Measurements from ENCODE around the gene DNALI1. TPM values are rescaled to one million over a fixed set of nuclear protein-coding genes. Genes with fewer than 3 reads are reported as not detected.
"Not testable (repeated sequence)": the region's sequence is repeated elsewhere in the genome, so short reads cannot be mapped to it uniquely, and the experiment has no call there.

DNALI1 gene
- total and polyA plus RNA-seq, 10 of the 15 experiments (the other 5 are each of a cell fraction or from before 2014, with no cell fraction given): 0.03 to 0.13 (median 0.05) TPM; not detected in 7

DNA sequence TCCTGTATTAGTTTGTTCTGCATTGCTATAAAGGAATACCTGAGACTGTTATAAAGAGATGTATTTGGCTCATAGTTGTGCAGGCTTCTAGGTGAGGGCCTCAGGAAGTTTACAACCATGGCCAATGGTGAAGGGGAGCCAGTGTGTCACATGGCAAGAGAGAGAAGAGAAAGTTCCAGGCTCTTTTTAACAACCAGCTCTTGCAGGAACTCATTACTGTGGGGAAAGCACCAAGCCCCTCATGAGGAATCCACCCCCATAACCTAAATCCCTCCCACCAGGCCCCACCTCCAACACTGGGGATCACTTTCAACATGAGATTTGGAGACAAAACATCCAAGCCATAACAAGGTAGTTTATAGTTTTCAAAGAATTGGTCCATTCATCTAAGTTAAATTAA is 37.1 kb upstream of the DNALI1 start (continued):
- TF ChIP-seq, protein P1, sequence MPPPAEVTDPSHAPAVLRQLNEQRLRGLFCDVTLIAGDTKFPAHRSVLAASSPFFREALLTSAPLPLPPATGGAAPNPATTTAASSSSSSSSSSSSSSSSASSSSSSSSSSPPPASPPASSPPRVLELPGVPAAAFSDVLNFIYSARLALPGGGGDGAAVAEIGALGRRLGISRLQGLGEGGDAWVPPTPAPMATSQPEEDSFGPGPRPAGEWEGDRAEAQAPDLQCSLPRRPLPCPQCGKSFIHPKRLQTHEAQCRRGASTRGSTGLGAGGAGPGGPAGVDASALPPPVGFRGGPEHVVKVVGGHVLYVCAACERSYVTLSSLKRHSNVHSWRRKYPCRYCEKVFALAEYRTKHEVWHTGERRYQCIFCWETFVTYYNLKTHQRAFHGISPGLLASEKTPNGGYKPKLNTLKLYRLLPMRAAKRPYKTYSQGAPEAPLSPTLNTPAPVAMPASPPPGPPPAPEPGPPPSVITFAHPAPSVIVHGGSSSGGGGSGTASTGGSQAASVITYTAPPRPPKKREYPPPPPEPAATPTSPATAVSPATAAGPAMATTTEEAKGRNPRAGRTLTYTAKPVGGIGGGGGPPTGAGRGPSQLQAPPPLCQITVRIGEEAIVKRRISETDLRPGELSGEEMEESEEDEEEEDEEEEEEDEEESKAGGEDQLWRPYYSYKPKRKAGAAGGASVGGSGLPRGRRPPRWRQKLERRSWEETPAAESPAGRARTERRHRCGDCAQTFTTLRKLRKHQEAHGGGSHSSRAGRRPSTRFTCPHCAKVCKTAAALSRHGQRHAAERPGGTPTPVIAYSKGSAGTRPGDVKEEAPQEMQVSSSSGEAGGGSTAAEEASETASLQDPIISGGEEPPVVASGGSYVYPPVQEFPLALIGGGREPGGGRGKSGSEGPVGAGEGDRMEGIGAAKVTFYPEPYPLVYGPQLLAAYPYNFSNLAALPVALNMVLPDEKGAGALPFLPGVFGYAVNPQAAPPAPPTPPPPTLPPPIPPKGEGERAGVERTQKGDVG (CRISPR knock-in tag; IDR thresholded peaks at IDR 0.05): no peak
- TF ChIP-seq CHD4 (IDR thresholded peaks at IDR 0.05): no peak

DNA sequence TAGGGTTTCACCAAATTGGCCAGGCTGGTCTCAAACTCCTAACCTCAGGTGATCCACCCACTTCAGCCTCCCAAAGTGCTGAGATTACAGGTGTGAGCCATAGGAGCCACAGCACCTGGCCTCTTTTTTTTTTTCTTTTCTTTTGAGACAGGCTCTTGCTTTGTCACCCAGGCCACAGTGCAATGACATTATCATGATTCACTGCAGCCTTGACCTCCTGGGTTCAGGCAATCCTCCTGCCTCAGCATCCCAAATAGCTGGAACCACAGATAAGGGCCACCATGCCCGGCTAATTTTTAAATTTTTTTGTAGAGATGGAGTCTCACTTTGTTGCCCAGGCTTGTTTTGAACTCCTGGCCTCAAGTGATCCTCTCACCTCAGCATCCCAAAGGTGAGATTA is 26.9 kb upstream of the DNALI1 start:
- H3K4me3 ChIP-seq; H3K9me3 ChIP-seq (replicated peaks; ENCODE audit: control insufficient read depth, insufficient read depth, low read length); H2AFZ ChIP-seq (ENCODE audit: control insufficient read depth, low read depth, low read length); H3K27me3 ChIP-seq (replicated peaks in 1 of 2; ENCODE audit: control insufficient read depth in 2 of 2, insufficient read depth in 2 of 2, low read length in 1 of 2); intact Hi-C loops (cut with micrococcal nuclease; ENCODE audit: unreplicated experiment); H3K4me2 ChIP-seq (ENCODE audit: control insufficient read depth, insufficient read depth); DNase-seq (ENCODE audit: low read depth, low spot score); H3K4me1 ChIP-seq (ENCODE audit: control insufficient read depth, insufficient read depth, low read length); H3K36me3 ChIP-seq (ENCODE audit: control insufficient read depth in 2 of 2, insufficient read depth in 2 of 2, low read length in 1 of 2); BruUV-seq (replicated peaks); ATAC-seq; H3K27ac ChIP-seq (ENCODE audit: control insufficient read depth, insufficient read depth); H3K9ac ChIP-seq (ENCODE audit: control insufficient read depth, insufficient read depth, low read length); RAD21 ChIA-PET (ENCODE audit: unreplicated experiment); H4K20me1 ChIP-seq (ENCODE audit: control insufficient read depth, insufficient read depth); H3K79me2 ChIP-seq (ENCODE audit: control insufficient read depth, insufficient read depth, low read length); CTCF ChIA-PET; SMC1A ChIA-PET (ENCODE audit: uncharacterized antibody, unreplicated experiment); in situ Hi-C loops (cut with MboI); FAIRE-seq: not testable (repeated sequence)
- POLR2A ChIA-PET: interaction anchor here (0.7 kb wide), 2 partner anchors 10 to 55 kb away, joined by 3 to 4 read pairs; partner anchors contain the start of gene ZC3H12A
- WGBS (ENCODE audit: insufficient coverage, insufficient replicate concordance, low lambda C conversion rate, missing lambda C conversion rate): 71% methylated on average over 1 of the region's 1 CpG

DNA sequence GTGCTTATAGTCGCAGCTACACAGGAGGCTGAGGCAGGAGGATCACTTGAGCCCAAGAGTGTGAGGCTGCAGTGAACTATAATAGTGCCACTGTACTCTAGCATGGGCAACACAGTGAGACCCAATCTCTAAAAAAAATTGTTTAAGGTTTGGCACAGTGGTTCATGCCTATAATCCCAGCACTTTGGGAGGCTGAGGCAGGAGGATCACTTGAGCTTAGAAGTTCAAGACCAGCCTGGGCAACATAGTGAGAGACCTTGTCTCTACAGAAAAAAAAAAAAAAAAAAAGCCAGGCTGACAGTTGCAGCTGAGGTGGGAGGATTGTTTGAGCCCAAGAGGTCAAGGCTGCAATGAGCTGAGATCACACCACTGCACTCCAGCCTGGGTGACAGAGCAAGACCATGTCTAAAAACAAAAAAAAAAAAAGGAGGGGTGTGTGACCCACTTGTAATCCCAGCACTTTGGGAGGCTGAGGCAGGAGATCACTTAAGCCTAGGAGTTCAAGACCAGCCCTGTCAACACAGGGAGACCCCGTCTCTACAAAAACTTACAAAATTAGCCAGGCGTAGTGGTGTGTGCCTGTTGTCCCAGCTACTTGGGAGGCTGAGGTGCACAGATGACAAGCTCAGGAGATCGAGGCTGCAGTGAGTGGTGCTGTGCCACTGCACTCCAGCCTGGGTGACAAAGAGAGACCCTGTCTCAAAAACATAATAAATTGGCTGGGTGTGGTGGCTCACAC is 24.2 kb upstream of the DNALI1 start:
- intact Hi-C loops (cut with micrococcal nuclease; ENCODE audit: unreplicated experiment); in situ Hi-C loops (cut with MboI); H3K9ac ChIP-seq (ENCODE audit: control insufficient read depth, insufficient read depth, low read length); H3K79me2 ChIP-seq (ENCODE audit: control insufficient read depth, insufficient read depth, low read length); H3K4me3 ChIP-seq; H3K27me3 ChIP-seq (replicated peaks in 1 of 2; ENCODE audit: control insufficient read depth in 2 of 2, insufficient read depth in 2 of 2, low read length in 1 of 2); H3K27ac ChIP-seq (ENCODE audit: control insufficient read depth, insufficient read depth); DNase-seq (ENCODE audit: low read depth, low spot score); H2AFZ ChIP-seq (ENCODE audit: control insufficient read depth, low read depth, low read length); H3K4me1 ChIP-seq (ENCODE audit: control insufficient read depth, insufficient read depth, low read length); RAD21 ChIA-PET (ENCODE audit: unreplicated experiment); BruUV-seq (replicated peaks); H4K20me1 ChIP-seq (ENCODE audit: control insufficient read depth, insufficient read depth); H3K9me3 ChIP-seq (replicated peaks; ENCODE audit: control insufficient read depth, insufficient read depth, low read length); H3K4me2 ChIP-seq (ENCODE audit: control insufficient read depth, insufficient read depth); FAIRE-seq; POLR2A ChIA-PET; ATAC-seq: not testable (repeated sequence)
- CTCF ChIA-PET: interaction anchor here (0.9 kb wide), 1 partner anchor 42 kb away, joined by 3 read pairs; no protein-coding TSS in a partner anchor
- SMC1A ChIA-PET (ENCODE audit: uncharacterized antibody, unreplicated experiment): interaction anchor here (1.4 kb wide), 1 partner anchor 45 kb away, joined by 5 read pairs; no protein-coding TSS in a partner anchor
- WGBS (ENCODE audit: insufficient coverage, insufficient replicate concordance, low lambda C conversion rate, missing lambda C conversion rate): 88% methylated on average over 4 of the region's 4 CpGs
- peaks cover 0 to 14% of the 10 kb centered on the region in 2 experiments; a peak in 2 of 4 replicates for H3K36me3 ChIP-seq (ENCODE audit: control insufficient read depth in 2 of 2, insufficient read depth in 2 of 2, low read length in 1 of 2)
